HG02759 (cell line): ENCODE data around the gene VAT1L.
"Not testable (repeated sequence)": the region's sequence is repeated elsewhere in the genome, so short reads cannot be mapped to it uniquely, and the experiment has no call there.

Experiments
- ATAC-seq: cut with Tn5 transposase; IDR thresholded peaks from one replicate; pipeline ENCODE4 v1.9.1; 2021; ENCODE audit warnings: mild to moderate bottlenecking, moderate library complexity; ENCODE audit not compliant: unreplicated experiment

The VAT1L gene

GRCh38 chr16:77987810-77988209, 199.4 kb downstream of the VAT1L start:
- no peak for ATAC-seq

- ATAC-seq, result no peak
Observed at GRCh38 chr16:77989846-77990245, 201.5 kb downstream of the VAT1L start.

- ATAC-seq, result no peak
Observed at GRCh38 chr16:77991701-77992100, 203.3 kb downstream of the VAT1L start.

GRCh38 chr16:77992381-77992780, 204.0 kb downstream of the VAT1L start:
- not testable (repeated sequence) for ATAC-seq

GRCh38 chr16:77993111-77993985, 205.0 kb downstream of the VAT1L start:
- ATAC-seq, result no peak

- no peak for ATAC-seq
Observed at GRCh38 chr16:77995843-77996455, 207.6 kb downstream of the VAT1L start.

GRCh38 chr16:77998350-77999023, 210.1 kb downstream of the VAT1L start:
- no peak for ATAC-seq

- ATAC-seq, result no peak
Observed at GRCh38 chr16:78001451-78002025, 213.2 kb downstream of the VAT1L start.

GRCh38 chr16:78002915-78003538, 214.7 kb downstream of the VAT1L start:
- peak; percentile 97 for ATAC-seq

GRCh38 chr16:78004517-78004916, 216.2 kb downstream of the VAT1L start:
- ATAC-seq, result no peak

GRCh38 chr16:78005881-78006280, 217.5 kb downstream of the VAT1L start:
- ATAC-seq, result peak; percentile 41

- ATAC-seq, result no peak
Observed at GRCh38 chr16:78007121-78007520, 218.8 kb downstream of the VAT1L start.

GRCh38 chr16:78022347-78023060, 234.1 kb downstream of the VAT1L start, which contains the start of gene CLEC3A:
TSS of gene CLEC3A (plus strand) at chr16:78022548. CDS start at chr16:78022627, 79 bp downstream.
- ATAC-seq, result no peak

GRCh38 chr16:78024159-78024558, 235.8 kb downstream of the VAT1L start:
- ATAC-seq, result no peak

GRCh38 chr16:78025631-78026030, 237.3 kb downstream of the VAT1L start:
- no peak for ATAC-seq

GRCh38 chr16:78028018-78028417, 239.7 kb downstream of the VAT1L start:
- no peak for ATAC-seq
